NCI-H774 (cell line): ENCODE measurements around the gene AP4E1.
"Not testable (repeated sequence)": the region's sequence is repeated elsewhere in the genome, so short reads cannot be mapped to it uniquely, and the experiment has no call there.

Experiments
- DNase-seq: peaks from one replicate; lab custom pipeline; 2025; lab: John Stamatoyannopoulos, UW

The AP4E1 gene

DNA sequence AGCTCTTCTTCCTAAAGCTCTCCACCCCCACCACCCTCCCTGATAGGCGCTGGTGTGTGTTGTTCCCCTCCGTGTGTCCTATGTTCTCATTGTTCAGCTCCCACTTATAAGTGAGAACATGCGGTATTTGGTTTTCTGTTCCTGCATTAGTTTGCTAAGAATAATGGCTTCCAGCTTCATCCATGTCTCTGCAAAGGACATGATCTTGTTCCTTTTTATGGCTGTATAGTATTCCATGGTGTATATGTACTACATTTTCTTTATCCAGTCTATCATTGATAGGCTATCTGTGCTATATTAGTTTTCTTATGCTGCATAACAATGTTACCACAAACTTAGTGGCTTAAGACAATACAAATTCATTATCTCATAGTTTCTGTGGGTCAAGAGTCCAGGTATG is 42.3 kb downstream of the AP4E1 start:
- not testable (repeated sequence) for DNase-seq

DNA sequence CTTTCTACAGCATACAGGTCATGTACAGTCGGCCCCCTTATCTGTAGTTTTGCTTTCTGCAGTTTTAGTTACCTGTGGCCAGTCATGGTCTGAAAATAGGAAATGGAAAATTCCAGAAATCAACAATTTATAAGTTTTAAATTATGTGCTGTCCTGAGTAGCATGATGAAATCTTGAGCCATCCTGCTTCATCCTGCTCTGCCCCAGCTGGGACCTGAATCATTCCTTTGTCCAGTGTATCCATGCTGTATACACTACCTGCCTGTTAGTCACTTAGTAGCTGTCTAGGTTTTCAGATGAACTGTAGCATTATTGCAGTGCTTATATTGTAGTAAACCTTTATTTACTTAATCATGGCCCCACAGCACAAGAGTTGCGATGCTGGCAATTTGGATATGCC is 44.8 kb downstream of the AP4E1 start:
- no peak for DNase-seq

DNA sequence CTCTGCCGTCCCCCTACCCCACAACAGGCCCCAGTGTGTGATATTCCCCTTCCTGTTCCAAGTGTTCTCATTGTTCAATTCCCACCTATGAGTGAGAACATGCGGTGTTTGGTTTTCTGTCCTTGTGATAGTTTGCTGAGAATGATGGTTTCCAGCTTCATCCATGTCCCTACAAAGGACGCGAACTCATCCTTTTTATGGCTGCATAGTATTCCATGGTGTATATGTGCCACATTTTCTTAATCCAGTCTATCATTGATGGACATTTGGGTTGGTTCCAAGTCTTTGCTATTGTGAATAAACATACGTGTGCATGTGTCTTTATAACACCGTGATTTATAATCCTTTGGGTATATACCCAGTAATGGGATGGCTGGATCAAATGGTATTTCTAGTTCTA is 46.4 kb downstream of the AP4E1 start:
- DNase-seq: not testable (repeated sequence)

DNA sequence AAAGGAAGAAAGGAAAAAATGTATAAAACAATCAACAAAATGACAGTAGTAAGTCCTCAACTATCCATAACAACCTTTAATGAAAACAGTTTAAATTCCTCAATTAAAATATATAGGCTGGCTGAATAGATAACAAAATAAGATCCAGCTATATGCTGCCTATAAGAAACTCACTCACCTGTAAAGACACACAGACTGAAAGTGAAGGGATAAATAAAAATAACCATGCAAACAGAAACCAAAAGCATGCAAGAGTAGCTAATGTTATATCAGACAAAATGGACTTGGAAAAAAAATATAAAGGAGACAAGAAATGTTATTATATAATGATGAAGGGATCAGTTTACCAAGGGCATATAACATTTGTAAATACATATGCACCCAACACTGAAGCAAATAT is 51.2 kb downstream of the AP4E1 start:
- DNase-seq: no peak

DNA sequence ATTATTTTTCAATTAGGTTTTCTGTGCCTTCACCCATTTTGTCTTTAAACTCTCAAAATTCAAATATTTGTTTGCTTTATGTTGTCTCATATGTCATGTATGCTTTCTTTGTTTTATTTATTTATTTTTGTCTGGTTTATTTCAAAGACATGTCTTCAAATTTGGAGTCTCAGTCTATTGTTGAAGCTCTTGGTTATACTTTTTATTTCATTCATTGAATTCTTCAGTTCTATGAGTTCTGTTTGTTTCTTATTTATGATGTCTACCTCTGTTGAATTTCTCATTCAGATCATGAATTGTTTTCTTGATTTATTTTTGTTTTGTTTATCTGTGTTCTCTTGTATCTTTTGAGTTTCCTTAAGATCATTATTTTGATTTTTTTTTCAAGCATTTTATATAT is 55.6 kb downstream of the AP4E1 start:
- no peak for DNase-seq

DNA sequence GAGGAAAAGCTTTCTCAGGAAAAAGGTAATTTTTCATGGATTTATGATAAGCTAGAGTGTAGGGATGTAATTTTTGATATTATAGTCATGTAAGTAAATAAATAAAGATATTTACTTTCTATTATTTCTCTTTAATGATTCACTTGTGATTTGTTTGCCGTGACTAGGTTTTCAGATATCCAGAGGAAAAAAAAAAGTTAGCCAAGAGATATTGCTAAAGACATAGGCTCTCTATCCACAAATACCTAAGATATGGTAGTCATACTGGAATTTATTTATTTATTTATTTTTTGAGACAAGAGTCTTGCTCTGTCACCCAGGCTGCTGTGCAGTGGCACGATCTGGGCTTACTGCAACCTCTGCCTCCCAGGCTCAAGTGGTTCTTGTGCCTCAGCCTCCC is 59.9 kb downstream of the AP4E1 start:
- no peak for DNase-seq

DNA sequence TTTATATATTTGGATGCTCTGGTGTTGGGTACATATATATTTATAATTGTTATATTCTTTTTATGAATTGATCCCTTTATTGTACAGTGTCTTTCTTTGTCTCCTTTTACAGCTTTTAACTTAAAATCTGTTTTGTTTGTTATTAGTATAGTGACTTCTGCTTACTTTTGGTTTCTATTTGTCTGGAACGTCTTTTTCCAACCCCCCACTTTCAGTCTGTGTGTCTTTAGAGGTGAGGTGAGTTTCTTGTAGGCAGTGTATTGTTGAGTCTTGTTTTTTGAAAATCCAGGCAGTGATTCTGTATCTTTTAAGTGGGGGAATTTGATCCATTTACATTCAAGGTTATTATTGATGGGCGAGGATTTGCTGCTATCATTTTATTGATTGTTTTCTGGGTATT is 62.0 kb downstream of the AP4E1 start:
- no peak for DNase-seq

DNA sequence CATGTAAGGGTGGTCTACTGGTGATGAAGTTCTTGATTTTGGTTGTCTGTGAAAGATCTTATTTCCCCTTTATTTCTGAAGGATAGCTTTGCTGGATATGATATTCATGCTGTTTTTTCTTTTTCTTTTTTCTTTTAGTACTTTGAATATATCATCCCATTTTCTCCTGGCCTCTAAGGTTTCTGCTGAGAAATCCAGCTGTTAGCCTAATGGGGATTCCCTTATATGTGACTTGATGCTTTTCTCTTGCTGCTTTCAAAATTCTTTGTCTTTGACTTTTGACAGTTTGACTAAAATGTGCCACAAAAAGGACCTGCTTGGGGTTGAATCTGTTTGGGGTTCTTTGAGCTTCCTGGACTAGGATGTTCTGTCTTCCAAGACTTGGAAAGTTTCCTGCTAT is 62.6 kb downstream of the AP4E1 start:
- no peak for DNase-seq

DNA sequence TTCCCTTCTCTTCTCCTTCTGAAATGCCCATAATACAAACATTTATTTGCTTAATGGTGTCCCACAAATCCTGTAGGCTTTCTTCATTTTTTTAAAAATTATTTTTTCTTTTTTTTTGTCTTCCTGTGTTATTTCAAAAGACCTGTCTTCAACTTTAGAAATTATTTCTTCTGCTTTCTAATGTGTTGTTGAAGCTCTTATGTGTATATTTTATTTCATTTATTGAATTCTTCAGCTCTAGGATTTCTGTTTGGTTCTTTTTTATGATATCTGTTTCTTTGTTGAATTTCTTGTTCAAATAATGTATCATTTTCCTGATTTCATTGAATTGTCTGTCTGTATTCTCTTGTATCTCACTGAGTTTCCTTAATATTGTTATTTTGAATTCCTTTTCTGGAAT is 63.1 kb downstream of the AP4E1 start:
- no peak for DNase-seq

DNA sequence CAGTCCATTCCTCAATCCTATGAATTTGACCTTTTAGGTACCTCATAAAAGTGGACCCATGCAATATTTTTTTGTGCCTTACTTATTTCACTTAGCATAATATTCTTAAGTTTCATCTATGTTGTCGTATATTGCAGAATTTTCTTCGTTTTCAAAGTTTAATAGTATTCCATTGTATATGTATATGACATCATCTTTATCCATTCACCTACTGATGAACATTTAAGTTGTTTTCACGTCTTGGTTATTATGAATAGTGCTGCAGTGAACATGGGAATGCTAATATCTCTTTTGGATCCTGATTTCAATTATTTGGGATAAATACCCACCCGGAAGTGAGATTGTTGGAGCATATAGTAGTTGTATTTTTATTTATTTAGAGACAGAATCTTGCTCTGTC is 65.1 kb downstream of the AP4E1 start:
- no peak for DNase-seq

DNA sequence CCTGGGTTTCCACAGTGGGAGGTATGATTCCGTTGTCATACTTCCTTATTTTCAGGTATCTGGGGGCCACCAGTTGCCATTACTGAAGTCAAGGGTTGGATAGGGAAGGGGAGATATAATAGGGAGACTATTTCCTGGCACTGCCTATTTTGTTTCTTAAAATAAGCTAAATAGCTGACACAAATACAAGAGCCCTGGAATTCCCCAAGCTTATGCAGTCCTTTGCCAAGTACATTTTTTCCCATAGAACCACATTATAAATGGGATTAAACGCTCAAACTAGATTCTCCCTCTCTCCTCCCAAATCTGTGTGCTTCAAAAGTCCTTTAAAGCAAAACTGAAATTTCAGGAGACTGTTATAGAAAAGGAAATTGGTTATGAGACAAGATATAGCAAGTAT is 68.7 kb downstream of the AP4E1 start:
- no peak for DNase-seq

DNA sequence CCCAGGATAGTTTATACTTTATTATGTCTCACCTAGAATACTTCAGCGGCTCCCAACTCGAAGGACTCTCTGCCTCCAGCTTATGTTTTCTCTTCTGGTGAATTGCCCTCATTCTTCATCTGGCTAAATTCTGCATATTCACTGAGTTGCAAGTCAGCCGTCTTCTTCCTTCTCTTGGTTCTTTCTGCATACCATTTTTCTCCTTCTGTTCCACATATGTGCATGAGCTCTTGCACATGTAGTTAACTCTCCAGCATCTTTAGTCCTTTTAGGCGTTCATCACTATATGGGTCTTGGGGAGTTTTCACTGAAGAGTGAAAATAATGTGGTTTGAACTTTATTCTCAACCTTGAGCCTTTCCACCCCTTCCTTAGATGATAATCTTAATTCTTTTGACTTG is 70.1 kb downstream of the AP4E1 start:
- no peak for DNase-seq

DNA sequence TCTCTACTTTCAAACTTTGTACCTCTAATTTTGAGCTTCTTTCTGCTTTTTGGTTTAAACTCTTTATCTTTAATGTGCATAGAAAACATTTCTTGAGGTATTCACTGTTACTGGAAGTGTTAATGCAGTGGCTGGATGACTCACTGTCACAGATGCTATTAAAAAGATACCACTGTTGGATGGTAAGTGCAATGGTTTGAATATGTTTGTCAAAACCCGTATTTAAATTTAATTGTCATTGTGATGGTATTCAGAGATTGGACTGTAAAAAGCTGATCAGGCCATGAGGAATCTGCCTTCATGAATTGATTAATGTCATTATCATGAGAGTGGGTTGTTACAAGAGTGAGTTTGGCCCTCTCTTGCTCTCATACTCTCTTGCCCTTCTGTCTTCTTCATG is 70.6 kb downstream of the AP4E1 start:
- no peak for DNase-seq

DNA sequence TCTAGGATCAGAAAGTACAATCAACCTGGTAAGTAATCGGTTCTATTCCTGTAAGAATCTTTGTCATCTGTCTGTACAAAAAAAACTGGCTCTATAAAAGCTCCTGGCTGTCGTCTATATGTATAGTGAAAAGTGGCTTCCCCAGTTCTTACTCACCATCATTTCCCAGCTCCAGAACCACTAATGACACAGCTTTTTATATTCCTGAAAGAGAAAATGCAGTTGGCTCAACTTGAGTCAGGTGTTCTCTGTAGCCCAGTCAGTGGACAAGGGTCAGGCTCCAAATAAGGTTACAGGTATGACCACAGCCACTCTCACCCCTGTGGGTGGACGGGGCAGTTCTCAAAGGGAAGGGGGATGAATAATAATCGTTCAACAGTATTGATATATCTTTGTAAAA is 85.1 kb downstream of the AP4E1 start:
- DNase-seq: no peak

DNA sequence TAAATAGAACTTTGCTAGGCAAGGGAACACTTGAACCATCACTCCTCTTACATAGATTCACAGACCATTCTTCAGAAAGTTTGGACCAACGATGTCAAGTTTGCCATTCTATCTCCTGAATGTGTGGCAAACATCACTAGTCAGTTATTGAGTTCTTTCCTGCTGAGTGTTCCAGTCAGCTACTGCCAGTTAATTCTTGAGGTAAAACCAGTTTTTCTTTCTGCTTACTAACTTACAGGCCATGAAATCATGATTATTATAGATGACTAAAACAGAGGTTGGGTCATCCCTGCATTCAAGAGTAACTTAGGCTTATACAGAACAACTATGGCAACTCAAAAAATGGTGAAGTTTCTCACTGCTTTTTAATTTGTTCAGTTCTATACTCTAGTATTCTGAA is 88.2 kb downstream of the AP4E1 start:
- no peak for DNase-seq

DNA sequence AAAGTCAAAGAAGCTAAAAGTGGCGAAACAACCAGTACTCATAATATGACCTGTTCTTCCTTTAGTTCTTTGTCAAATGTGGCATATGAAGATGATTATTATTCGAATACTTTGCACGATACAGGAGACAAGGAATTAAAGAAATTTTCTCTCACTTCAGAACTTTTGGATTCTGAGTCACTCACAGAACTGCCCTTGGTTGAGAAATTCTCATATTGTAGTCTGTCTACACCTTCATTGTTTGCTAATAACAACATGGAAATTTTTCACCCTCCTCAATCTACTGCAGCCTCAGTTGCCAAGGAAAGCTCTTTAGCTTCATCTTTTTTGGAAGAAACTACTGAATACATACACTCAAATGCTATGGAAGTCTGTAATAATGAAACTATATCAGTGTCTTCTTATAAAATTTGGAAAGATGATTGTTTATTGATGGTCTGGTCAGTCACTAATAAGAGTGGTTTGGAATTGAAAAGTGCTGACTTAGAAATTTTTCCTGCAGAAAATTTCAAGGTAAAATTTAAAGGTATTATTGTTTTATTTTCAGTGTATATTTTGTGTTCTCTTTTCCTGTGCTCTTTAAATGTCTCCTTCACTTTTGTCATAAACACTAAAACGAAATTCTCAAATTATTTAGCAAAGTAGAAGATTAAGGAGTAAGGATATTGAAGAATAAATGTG is 89.0 kb downstream of the AP4E1 start:
- no peak for DNase-seq

DNA sequence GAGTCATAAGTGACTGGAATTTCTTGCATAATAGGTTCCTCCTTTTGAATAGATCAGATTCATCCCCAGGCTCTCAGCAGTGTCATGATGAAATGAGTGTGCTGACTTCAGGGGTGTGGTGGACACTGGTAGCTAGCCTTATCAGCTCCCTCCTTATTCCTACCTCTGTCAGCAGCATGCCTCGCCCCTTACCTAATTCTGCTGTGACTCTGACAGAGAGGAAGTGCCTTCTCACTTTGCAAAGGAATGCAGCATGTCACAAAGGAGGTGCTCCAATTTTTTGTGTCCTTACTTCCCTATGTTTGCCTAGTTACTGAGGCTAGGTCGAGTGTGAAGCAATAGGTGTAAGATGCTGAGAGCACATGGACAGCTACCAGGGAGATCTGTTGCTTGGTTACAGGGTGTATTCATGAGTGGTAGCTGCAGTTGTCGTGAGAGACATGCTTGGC is 95.6 kb downstream of the AP4E1 start:
- DNase-seq: no peak

DNA sequence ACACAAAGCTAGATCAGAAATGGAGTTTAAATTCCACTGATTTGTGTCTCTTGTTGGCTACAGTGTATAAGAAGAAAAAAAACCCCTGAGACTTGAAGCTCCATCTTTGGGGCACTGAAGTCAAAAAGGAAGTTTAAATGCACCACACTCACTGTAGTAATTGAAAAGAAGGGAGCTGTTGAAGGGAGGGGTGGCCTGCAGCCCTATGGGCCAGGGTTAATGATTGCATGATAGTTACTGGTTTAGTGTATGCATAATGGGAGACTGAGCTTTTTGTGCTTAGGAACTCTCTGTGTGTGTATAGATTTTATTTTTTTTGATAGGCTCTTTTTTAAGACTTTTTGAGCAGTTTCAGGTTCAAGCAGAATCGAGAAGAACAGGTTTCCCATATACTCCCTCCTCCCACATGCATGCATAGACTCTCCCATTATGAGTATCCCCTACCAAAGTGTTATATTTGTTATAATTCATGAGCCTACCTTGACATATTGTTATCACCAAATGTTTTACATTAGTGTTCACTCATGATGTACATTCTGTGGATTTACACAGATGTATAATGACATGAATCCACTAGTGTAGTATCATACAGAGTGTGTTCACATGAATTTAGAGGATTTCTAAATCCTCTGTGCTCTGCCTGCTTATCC is 98.0 kb downstream of the AP4E1 start:
- DNase-seq: no peak

DNA sequence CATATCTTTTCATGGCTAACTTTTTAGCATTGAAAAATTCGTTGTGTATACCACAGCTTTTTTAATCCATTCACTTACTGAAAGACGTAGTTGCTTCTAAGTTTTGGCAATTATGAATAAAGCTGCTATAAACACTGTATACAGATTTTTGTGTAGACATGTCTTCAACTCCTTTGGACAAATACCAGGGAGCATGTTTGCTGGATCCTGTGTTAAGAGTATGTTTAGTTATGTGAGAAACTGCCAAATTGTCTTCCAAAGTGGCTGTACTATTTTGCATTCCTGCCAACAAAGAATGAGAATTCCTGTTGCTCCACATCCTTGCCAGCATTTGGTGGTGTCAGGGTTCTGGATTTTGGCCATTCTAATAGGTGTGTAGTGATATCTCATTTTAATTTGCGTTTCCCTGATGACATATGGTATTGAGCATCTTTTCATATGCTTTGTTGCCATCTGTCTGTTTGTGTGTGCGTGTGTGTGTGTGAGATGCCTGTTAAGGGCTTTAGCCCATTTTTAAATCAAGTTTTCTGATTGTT is 98.7 kb downstream of the AP4E1 start:
- DNase-seq: no peak

DNA sequence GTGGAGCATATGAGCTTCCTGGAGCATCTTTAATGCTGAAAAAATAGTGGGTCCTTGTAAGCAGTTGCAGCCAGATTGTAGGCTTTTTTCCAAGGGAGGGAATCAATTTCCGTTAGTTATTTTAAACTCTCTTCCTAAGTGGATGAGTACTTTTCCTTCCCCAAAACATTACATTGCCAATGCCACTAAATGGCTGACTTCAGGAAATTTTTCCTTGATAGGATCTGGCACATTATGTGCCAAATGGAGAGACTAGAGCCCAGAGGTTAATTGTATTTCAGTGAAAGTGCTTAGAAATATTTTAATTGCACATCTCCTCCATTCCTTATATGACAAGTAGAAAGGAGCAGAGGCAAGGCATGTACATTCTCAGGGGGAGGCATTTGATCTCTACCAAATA is 102.7 kb downstream of the AP4E1 start:
- DNase-seq: no peak

DNA sequence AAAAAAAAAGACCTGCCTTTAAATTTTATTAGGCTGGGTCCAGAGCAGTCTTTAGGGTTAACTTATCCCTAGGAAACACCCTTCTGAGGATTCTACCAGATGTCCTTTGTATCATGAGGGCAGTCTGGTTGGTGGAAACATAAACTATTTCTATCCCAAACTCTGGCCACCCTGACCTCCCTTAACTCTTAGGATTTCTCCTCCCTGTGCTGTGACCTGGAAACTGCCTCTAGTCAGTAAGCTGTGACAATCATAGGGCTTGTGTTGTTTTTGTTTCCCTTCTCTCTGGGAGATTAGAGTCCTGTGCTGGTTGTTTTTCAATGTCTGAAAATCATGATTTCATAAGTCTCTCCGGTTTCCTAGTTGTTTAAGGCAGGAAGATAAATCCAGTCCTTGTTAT is 108.1 kb downstream of the AP4E1 start:
- DNase-seq: no peak

DNA sequence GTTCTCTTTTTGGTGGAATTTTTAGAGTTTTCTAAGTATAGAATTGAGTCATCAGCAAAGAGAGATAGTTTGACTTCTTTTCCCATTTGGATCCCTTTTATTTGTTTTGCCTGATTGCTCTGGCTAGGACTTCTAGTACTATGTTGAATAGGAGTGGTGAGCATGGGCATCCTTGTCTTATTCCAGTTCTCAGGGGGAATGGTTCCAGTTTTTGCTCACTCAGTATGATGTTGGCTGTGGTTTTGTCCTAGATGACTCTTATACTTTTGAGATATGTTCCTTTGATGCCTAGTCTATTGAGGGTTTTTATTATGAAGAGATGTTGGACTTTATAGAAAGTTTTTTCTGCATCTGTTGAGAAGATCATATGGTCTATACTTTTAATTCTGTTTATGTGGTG is 113.7 kb downstream of the AP4E1 start:
- DNase-seq: no peak

DNA sequence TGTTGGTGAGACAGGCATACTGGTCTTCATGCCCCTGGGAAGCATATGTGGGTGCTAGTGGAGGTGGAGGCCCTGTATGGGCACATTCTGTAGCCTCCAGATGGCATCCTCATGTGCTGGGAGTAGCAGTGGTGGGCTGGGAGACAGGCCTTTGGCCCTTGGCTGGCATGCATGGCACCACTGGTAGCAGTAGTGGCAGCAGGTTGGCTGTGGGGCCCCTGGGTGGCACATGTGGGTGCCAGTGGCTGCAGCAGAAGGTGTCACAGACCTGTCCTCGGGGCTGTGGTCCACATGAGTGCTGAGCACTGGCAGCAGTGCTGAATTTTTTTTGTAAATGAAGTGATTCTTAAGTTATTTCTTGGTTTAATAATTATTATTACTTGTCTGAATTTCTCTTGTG is 115.0 kb downstream of the AP4E1 start:
- DNase-seq: no peak
